GM18511 (cell line): ENCODE data around the gene PLB1.

Experiments used
- ATAC-seq: cut with Tn5 transposase; IDR thresholded peaks from one replicate; pipeline ENCODE4 v1.9.1; 2021; ENCODE audit warnings: mild to moderate bottlenecking, moderate library complexity; ENCODE audit not compliant: unreplicated experiment

PLB1 gene

GRCh38 chr2:28589746-28590463, 94.0 kb downstream of the PLB1 start:
- ATAC-seq, result no peak

GRCh38 chr2:28590496-28591301, 94.8 kb downstream of the PLB1 start:
- no peak for ATAC-seq

- ATAC-seq, result no peak
These were observed 96.0 kb downstream of the PLB1 start for GRCh38 chr2:28591711-28592335.

- no peak for ATAC-seq
These were observed 96.6 kb downstream of the PLB1 start for GRCh38 chr2:28592481-28592880.

GRCh38 chr2:28593160-28593755, 97.4 kb downstream of the PLB1 start:
- no peak for ATAC-seq

- ATAC-seq, result peak; percentile 20
These were observed 98.1 kb downstream of the PLB1 start for GRCh38 chr2:28594000-28594331.

- peak; percentile 72 for ATAC-seq
These were observed 98.7 kb downstream of the PLB1 start for GRCh38 chr2:28594332-28595108.

GRCh38 chr2:28595323-28595722, 99.5 kb downstream of the PLB1 start:
- ATAC-seq, result no peak

GRCh38 chr2:28598484-28598883, 102.6 kb downstream of the PLB1 start:
- no peak for ATAC-seq

GRCh38 chr2:28600181-28600580, 104.3 kb downstream of the PLB1 start:
- ATAC-seq, result no peak

- ATAC-seq, result no peak
These were observed 105.8 kb downstream of the PLB1 start for GRCh38 chr2:28601616-28602015.

- ATAC-seq, result no peak
These were observed 106.3 kb downstream of the PLB1 start for GRCh38 chr2:28602136-28602660.

- no peak for ATAC-seq
These were observed 107.1 kb downstream of the PLB1 start for GRCh38 chr2:28602751-28603639.

GRCh38 chr2:28603821-28604220, 108.0 kb downstream of the PLB1 start:
- ATAC-seq, result no peak

- ATAC-seq, result no peak
These were observed 108.5 kb downstream of the PLB1 start for GRCh38 chr2:28604284-28604843.

GRCh38 chr2:28606986-28607441, 111.2 kb downstream of the PLB1 start:
- no peak for ATAC-seq

- no peak for ATAC-seq
These were observed 112.1 kb downstream of the PLB1 start for GRCh38 chr2:28607730-28608499.
